GM10847 (cell line): Measurements from ENCODE around the gene WIZ.

ENCODE experiments used
- POLR2A ChIP-seq: IDR thresholded peaks from 2 replicates; pipeline ENCODE4 v1.6.1; 2011; ENCODE audit not compliant: insufficient read length; ENCODE audit errors: extremely low read depth

WIZ gene

GRCh38 chr19:15427350-15427700 is 22.4 kb downstream of the WIZ start:
- no peak for TF ChIP-seq POLR2A

GRCh38 chr19:15426485-15427349 is 23.0 kb downstream of the WIZ start:
- TF ChIP-seq POLR2A, result no peak

GRCh38 chr19:15425321-15425950 is 24.3 kb downstream of the WIZ start:
- TF ChIP-seq POLR2A, result no peak

- no peak for TF ChIP-seq POLR2A
These were observed 25.0 kb downstream of the WIZ start for GRCh38 chr19:15424692-15425272.

- no peak for TF ChIP-seq POLR2A
These were observed 25.6 kb downstream of the WIZ start for GRCh38 chr19:15424121-15424520.

GRCh38 chr19:15423130-15423529 is 26.6 kb downstream of the WIZ start:
- no peak for TF ChIP-seq POLR2A

GRCh38 chr19:15422296-15423075 is 27.3 kb downstream of the WIZ start:
- no peak for TF ChIP-seq POLR2A

GRCh38 chr19:15421721-15422260 is 28.0 kb downstream of the WIZ start:
- no peak for TF ChIP-seq POLR2A

GRCh38 chr19:15421136-15421695 is 28.5 kb downstream of the WIZ start:
- no peak for TF ChIP-seq POLR2A

GRCh38 chr19:15419413-15420025 is 30.2 kb downstream of the WIZ start:
- no peak for TF ChIP-seq POLR2A

GRCh38 chr19:15418579-15419412 is 31.0 kb downstream of the WIZ start, which contains the start of gene AKAP8L:
Gene AKAP8L, minus strand, starts transcription at chr19:15418988. Its CDS starts 65 bp downstream, at chr19:15418923.
- peak; percentile 90 for TF ChIP-seq POLR2A

GRCh38 chr19:15418231-15418578 is 31.6 kb downstream of the WIZ start:
- TF ChIP-seq POLR2A, result no peak

GRCh38 chr19:15417699-15418098 is 32.1 kb downstream of the WIZ start:
- no peak for TF ChIP-seq POLR2A

- no peak for TF ChIP-seq POLR2A
These were observed 36.9 kb downstream of the WIZ start for GRCh38 chr19:15412832-15413231.
